Measurements from ENCODE around the gene CLTCL1. TPM values are rescaled to one million over a fixed set of nuclear protein-coding genes. Genes with fewer than 3 reads are reported as not detected.

Gene CLTCL1
- total RNA-seq, 1 experiment from 2014 or later: 7.1 TPM

DNA sequence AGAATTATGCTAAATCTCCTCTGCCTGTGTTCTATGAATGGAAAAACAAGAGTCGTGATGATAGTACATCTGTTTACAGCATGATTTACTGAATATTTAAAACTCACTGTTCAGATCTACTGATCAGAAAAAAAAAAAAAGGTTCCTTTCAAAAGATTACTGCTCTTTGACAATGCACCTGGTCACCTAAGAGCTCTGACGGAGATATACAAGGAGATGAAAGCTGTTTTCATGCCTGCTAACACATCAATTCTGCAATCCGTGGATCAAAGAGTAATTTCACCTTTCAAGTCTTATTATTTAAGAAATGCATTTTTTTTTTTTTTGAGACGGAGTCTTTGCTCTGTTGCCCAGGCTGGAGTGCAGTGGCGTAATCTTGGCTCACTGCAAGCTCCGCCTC, 30.7 kb downstream of the CLTCL1 start:
- ChIA-PET POLR2A (no interaction called here), RAD21 (ENCODE audit: low non-redundant PET in 1 of 2, low total read pairs in 2 of 2, uncharacterized antibody in 2 of 2, unreplicated experiment in 2 of 2) (interaction anchor here in 1 of 2 experiments (0.7 kb wide), 1 partner anchor 39 kb away, joined by 3 read pairs; no protein-coding TSS in a partner anchor), CTCF (no interaction called here)
- Histone ChIP-seq H3K9me2 (ENCODE audit: insufficient read depth) (no peaks in the 10 kb centered on the region), H3K36me3 (ENCODE audit: control insufficient read depth in 1 of 2, insufficient read depth in 2 of 2, low read length in 2 of 2) (no peaks in the 10 kb centered on the region), H3K27me3 (ENCODE audit: insufficient read depth, low read length) (no peaks in the 10 kb centered on the region), H3K9ac (ENCODE audit: low read length) (no peak overlapping the region), H2AFZ (ENCODE audit: low read depth, low read length, poor library complexity, severe bottlenecking) (no peak overlapping the region), H3K27ac (ENCODE audit: low read depth, low read length) (no peak overlapping the region), H3K4me1 (ENCODE audit: control insufficient read depth in 1 of 2, insufficient read depth in 2 of 2, low read length in 2 of 2) (no peaks in the 10 kb centered on the region), H3K79me2 (ENCODE audit: insufficient read depth, low read length) (no peaks in the 10 kb centered on the region), H3K9me3 (ENCODE audit: control insufficient read depth in 1 of 2, insufficient read depth in 1 of 2, low read depth in 1 of 2, low read length in 2 of 2) (peaks cover 0 to 3% of the 10 kb centered on the region in 2 experiments; a peak in 1 of 4 replicates), H4K20me1 (ENCODE audit: insufficient read depth) (no peaks in the 10 kb centered on the region), H3K4me3 (replicated peaks in 1 of 2; ENCODE audit: low read depth in 1 of 2, low read length in 2 of 2) (no peak overlapping the region), H3K4me2 (ENCODE audit: low read length) (no peak overlapping the region)
- DNase-seq (ENCODE audit: low read depth, low spot score) (no peak), ATAC-seq (no peak)
- intact Hi-C loops (cut with micrococcal nuclease): no loop called here
- BruUV-seq (replicated peaks): no TSS peak
- TF ChIP-seq, protein P1, sequence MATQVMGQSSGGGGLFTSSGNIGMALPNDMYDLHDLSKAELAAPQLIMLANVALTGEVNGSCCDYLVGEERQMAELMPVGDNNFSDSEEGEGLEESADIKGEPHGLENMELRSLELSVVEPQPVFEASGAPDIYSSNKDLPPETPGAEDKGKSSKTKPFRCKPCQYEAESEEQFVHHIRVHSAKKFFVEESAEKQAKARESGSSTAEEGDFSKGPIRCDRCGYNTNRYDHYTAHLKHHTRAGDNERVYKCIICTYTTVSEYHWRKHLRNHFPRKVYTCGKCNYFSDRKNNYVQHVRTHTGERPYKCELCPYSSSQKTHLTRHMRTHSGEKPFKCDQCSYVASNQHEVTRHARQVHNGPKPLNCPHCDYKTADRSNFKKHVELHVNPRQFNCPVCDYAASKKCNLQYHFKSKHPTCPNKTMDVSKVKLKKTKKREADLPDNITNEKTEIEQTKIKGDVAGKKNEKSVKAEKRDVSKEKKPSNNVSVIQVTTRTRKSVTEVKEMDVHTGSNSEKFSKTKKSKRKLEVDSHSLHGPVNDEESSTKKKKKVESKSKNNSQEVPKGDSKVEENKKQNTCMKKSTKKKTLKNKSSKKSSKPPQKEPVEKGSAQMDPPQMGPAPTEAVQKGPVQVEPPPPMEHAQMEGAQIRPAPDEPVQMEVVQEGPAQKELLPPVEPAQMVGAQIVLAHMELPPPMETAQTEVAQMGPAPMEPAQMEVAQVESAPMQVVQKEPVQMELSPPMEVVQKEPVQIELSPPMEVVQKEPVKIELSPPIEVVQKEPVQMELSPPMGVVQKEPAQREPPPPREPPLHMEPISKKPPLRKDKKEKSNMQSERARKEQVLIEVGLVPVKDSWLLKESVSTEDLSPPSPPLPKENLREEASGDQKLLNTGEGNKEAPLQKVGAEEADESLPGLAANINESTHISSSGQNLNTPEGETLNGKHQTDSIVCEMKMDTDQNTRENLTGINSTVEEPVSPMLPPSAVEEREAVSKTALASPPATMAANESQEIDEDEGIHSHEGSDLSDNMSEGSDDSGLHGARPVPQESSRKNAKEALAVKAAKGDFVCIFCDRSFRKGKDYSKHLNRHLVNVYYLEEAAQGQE (IDR thresholded peaks at IDR 0.05; ENCODE audit: low read depth): no peak
- TF ChIP-seq FOSL1 (IDR thresholded peaks at IDR 0.05; ENCODE audit: low read depth): no peak
- no peak for TF ChIP-seq POLR2A (IDR thresholded peaks at IDR 0.05; ENCODE audit: borderline replicate concordance, extremely low read depth, insufficient read depth, insufficient read length)
- TF ChIP-seq, protein P2, sequence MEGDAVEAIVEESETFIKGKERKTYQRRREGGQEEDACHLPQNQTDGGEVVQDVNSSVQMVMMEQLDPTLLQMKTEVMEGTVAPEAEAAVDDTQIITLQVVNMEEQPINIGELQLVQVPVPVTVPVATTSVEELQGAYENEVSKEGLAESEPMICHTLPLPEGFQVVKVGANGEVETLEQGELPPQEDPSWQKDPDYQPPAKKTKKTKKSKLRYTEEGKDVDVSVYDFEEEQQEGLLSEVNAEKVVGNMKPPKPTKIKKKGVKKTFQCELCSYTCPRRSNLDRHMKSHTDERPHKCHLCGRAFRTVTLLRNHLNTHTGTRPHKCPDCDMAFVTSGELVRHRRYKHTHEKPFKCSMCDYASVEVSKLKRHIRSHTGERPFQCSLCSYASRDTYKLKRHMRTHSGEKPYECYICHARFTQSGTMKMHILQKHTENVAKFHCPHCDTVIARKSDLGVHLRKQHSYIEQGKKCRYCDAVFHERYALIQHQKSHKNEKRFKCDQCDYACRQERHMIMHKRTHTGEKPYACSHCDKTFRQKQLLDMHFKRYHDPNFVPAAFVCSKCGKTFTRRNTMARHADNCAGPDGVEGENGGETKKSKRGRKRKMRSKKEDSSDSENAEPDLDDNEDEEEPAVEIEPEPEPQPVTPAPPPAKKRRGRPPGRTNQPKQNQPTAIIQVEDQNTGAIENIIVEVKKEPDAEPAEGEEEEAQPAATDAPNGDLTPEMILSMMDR (IDR thresholded peaks at IDR 0.05 in 2 of 3, conservative IDR thresholded peaks at IDR 0.05 in 1 of 3; ENCODE audit: borderline replicate concordance in 1 of 3, insufficient read depth in 1 of 3, low read depth in 2 of 3, low read length in 2 of 3): no peak
- TF ChIP-seq YY1 (IDR thresholded peaks at IDR 0.05; ENCODE audit: extremely low read depth, insufficient replicate concordance, low read depth, low read length): no peak
- TF ChIP-seq, protein P3, sequence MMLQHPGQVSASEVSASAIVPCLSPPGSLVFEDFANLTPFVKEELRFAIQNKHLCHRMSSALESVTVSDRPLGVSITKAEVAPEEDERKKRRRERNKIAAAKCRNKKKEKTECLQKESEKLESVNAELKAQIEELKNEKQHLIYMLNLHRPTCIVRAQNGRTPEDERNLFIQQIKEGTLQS (IDR thresholded peaks at IDR 0.05): no peak
